GM23338 (cell line): Measurements from ENCODE around the gene UVSSA. TPM values are rescaled to one million over a fixed set of nuclear protein-coding genes. Genes with fewer than 3 reads are reported as not detected.

ENCODE experiments used
- ATAC-seq: fragments of 200-7000 bp; cut with Tn5 transposase; 3 replicates; pipeline ENCODE4 v1.9.1; 2020
- DNase-seq: peaks from one replicate; pipeline ENCODE4 v3.0.0-alpha.2; 2015; ENCODE audit warnings: low spot score
- H2AFZ ChIP-seq: fragments of 200-600 bp; sonication (generic); 2 replicates; pipeline ENCODE4 v1.8.0; 2016; ENCODE audit warnings: antibody characterized with exemption, mild to moderate bottlenecking, moderate library complexity
- H3F3A ChIP-seq: fragments of 200-600 bp; sonication (generic); replicated peaks from 2 replicates; pipeline ENCODE4 v1.8.0; 2017; ENCODE audit warnings: antibody characterized with exemption, mixed run types, low read depth
- H3K27ac ChIP-seq: fragments of 200-600 bp; sonication (generic); 2 replicates; pipeline ENCODE4 v1.6.1; 2016; ENCODE audit warnings: low read depth
- H3K27me3 ChIP-seq: fragments of 200-600 bp; sonication (generic); 2 replicates; pipeline ENCODE4 v1.8.0; 2016; ENCODE audit warnings: mild to moderate bottlenecking, mixed run types, moderate library complexity; ENCODE audit not compliant: insufficient read depth
- H3K36me3 ChIP-seq: fragments of 200-600 bp; sonication (generic); 2 replicates; pipeline ENCODE4 v1.8.0; 2016; ENCODE audit warnings: mild to moderate bottlenecking; ENCODE audit not compliant: insufficient read depth
- H3K4me1 ChIP-seq: fragments of 200-600 bp; sonication (generic); 2 replicates; pipeline ENCODE4 v1.8.0; 2016; ENCODE audit warnings: mild to moderate bottlenecking, moderate library complexity; ENCODE audit not compliant: insufficient read depth
- H3K4me2 ChIP-seq: fragments of 200-600 bp; sonication (generic); 2 replicates; pipeline ENCODE4 v1.7.1; 2017; ENCODE audit warnings: mixed run types
- H3K4me3 ChIP-seq: fragments of 200-600 bp; sonication (generic); 2 replicates; pipeline ENCODE4 v1.6.1; 2016; ENCODE audit warnings: mixed run types
- H3K79me2 ChIP-seq: fragments of 200-600 bp; sonication (generic); replicated peaks from 2 replicates; pipeline ENCODE4 v1.8.0; 2017; ENCODE audit warnings: mild to moderate bottlenecking; ENCODE audit not compliant: insufficient read depth
- H3K9me2 ChIP-seq: fragments of 200-600 bp; sonication (generic); 2 replicates; pipeline ENCODE4 v1.8.0; 2017; ENCODE audit not compliant: insufficient read depth
- H4K20me1 ChIP-seq: fragments of 200-600 bp; sonication (generic); replicated peaks from 2 replicates; pipeline ENCODE4 v1.8.0; 2017; ENCODE audit warnings: mild to moderate bottlenecking; ENCODE audit not compliant: insufficient read depth
- H3K27ac Mint-ChIP-seq: 2 replicates; pipeline ENCODE4 v1.8.0; 2020; ENCODE audit warnings: inconsistent platforms, mild to moderate bottlenecking, moderate library complexity, mixed read lengths
- H3K27me3 Mint-ChIP-seq: 3 replicates; pipeline ENCODE4 v1.8.0; 2022; ENCODE audit warnings: low read depth, mild to moderate bottlenecking, moderate library complexity, mixed read lengths, inconsistent platforms; ENCODE audit not compliant: insufficient read depth, poor library complexity
- H3K36me3 Mint-ChIP-seq: 3 replicates; pipeline ENCODE4 v1.8.0; 2021; ENCODE audit warnings: low read depth, mild to moderate bottlenecking, inconsistent platforms, moderate library complexity, mixed read lengths
- H3K4me1 Mint-ChIP-seq: 3 replicates; pipeline ENCODE4 v1.8.0; 2020; ENCODE audit warnings: mild to moderate bottlenecking, inconsistent platforms, mixed read lengths
- H3K4me3 Mint-ChIP-seq: 3 replicates; pipeline ENCODE4 v1.8.0; 2021; ENCODE audit warnings: moderate library complexity, mild to moderate bottlenecking, inconsistent platforms, mixed read lengths
- H3K9me3 Mint-ChIP-seq: 3 replicates; pipeline ENCODE4 v1.8.0; 2020; ENCODE audit warnings: moderate library complexity, mild to moderate bottlenecking, inconsistent platforms, mixed read lengths
- CREB1 ChIP-seq: fragments of 250-450 bp; sonication (Bioruptor Pico); IDR thresholded peaks from 2 replicates; pipeline ENCODE4 v1.5.0; 2020; ENCODE audit warnings: low read depth, mild to moderate bottlenecking, moderate library complexity
- CTCF ChIP-seq, 2 experiments: fragments of 200-600 bp in 1 of 2; sonication (generic) in 1 of 2; conservative IDR thresholded peaks; 2 replicates each; pipeline versions ENCODE4 v1.5.1 to v1.6.1; 2016 to 2017; ENCODE audit warnings: antibody characterized with exemption in 2 of 2, low read depth in 2 of 2, mild to moderate bottlenecking in 2 of 2, moderate library complexity in 1 of 2
- ETS1 ChIP-seq: IDR thresholded peaks from 2 replicates; pipeline ENCODE4 v1.6.1; 2016; ENCODE audit warnings: antibody characterized with exemption
- EZH2 ChIP-seq: fragments of 200-600 bp; sonication (generic); IDR thresholded peaks from one replicate; pipeline ENCODE4 v1.8.0; 2017; ENCODE audit warnings: antibody characterized with exemption, mild to moderate bottlenecking, low read depth; ENCODE audit not compliant: unreplicated experiment
- EZH2phosphoT487 ChIP-seq: fragments of 200-600 bp; sonication (generic); IDR thresholded peaks from one replicate; pipeline ENCODE4 v1.8.1; 2018; ENCODE audit warnings: antibody characterized with exemption; ENCODE audit not compliant: unreplicated experiment
- JUNB ChIP-seq: IDR thresholded peaks from one replicate; pipeline ENCODE4 v1.6.1; 2016; ENCODE audit warnings: antibody characterized with exemption; ENCODE audit not compliant: unreplicated experiment
- NANOG ChIP-seq: IDR thresholded peaks from 2 replicates; pipeline ENCODE4 v1.6.1; 2016; ENCODE audit warnings: antibody characterized with exemption, borderline replicate concordance
- POLR2AphosphoS5 ChIP-seq: IDR thresholded peaks from 2 replicates; pipeline ENCODE4 v1.6.1; 2016; ENCODE audit warnings: antibody characterized with exemption, low read depth
- REST ChIP-seq: IDR thresholded peaks from one replicate; pipeline ENCODE4 v1.6.1; 2018; ENCODE audit warnings: antibody characterized with exemption; ENCODE audit not compliant: unreplicated experiment
- STAT1 ChIP-seq: IDR thresholded peaks from one replicate; pipeline ENCODE4 v1.6.1; 2016; ENCODE audit warnings: antibody characterized with exemption; ENCODE audit not compliant: unreplicated experiment
- ZNF114 ChIP-seq: fragments of 250-450 bp; sonication (Bioruptor Pico); IDR thresholded peaks from 2 replicates; pipeline ENCODE4 v1.5.0; 2020; ENCODE audit warnings: mild to moderate bottlenecking, moderate library complexity
- ZNF331 ChIP-seq: fragments of 250-450 bp; sonication (Bioruptor Pico); IDR thresholded peaks from 2 replicates; pipeline ENCODE4 v1.5.0; 2020; ENCODE audit warnings: low read depth, mild to moderate bottlenecking, moderate library complexity
- ZNF462 ChIP-seq: fragments of 250-450 bp; sonication (Bioruptor Pico); IDR thresholded peaks from 2 replicates; pipeline ENCODE4 v1.5.0; 2020; ENCODE audit warnings: mild to moderate bottlenecking, moderate library complexity
- polyA plus RNA-seq: library from polyadenylated mRNA; unstranded; fragments of >200 nt; fragmentation: Nextera tagmentation; extraction: Ambion mirVana; gene quantifications from 2 replicates; pipeline ENCODE4 v1.2.1, GENCODE V29; 2016
- total RNA-seq: library from RNA; depleted of rRNA; stranded (reverse); fragments of >200 nt; shearing (Covaris generic); gene quantifications from 2 replicates; pipeline ENCODE4 v1.2.3, GENCODE V29; 2014

UVSSA gene
- total and polyA plus RNA-seq, 2 experiments from 2014 or later = 6.5 to 27.7 TPM

- Mint-ChIP-seq H3K27me3 (peaks cover 11% of the 10 kb centered on the region), H3K27ac (no peak overlapping the region), H3K9me3 (no peaks in the 10 kb centered on the region), H3K4me1 (peaks cover 11% of the 10 kb centered on the region), H3K36me3 (peaks cover 39% of the 10 kb centered on the region), H3K4me3 (no peak overlapping the region)
- no peak overlapping the region for H3K27ac ChIP-seq
- TF ChIP-seq ZNF114 (CRISPR knock-in tag) = no peak
- no peak for TF ChIP-seq NANOG
- TF ChIP-seq CREB1 (CRISPR knock-in tag) = no peak
- no peak for TF ChIP-seq POLR2AphosphoS5
- TF ChIP-seq EZH2 = no peak
- TF ChIP-seq ZNF462 (CRISPR knock-in tag) = no peak
- no peak for TF ChIP-seq REST
- TF ChIP-seq JUNB = no peak
- no peak for TF ChIP-seq STAT1
- no peak for TF ChIP-seq CTCF (conservative IDR thresholded peaks at IDR 0.05; ENCODE audit: low read depth in 2 of 2)
- TF ChIP-seq ZNF331 (CRISPR knock-in tag) = no peak
- TF ChIP-seq EZH2phosphoT487 = no peak
- no peak for TF ChIP-seq ETS1
- no peaks in the 10 kb centered on the region for H3K27me3 ChIP-seq
- no peaks in the 10 kb centered on the region for H3K4me1 ChIP-seq
- DNase-seq = no peak
- H2AFZ ChIP-seq = no peak overlapping the region
- no peaks in the 10 kb centered on the region for H3K9me2 ChIP-seq
- peaks cover 15% of the 10 kb centered on the region for H3F3A ChIP-seq
- no peak overlapping the region for H3K4me3 ChIP-seq
- no peak overlapping the region for H3K4me2 ChIP-seq
- H3K79me2 ChIP-seq = no peaks in the 10 kb centered on the region
- H3K36me3 ChIP-seq = peaks cover 5% of the 10 kb centered on the region
- 0 out of 2 replicates have a peak, but pooled peaks cover 7% of the 10 kb centered on the region for H4K20me1 ChIP-seq
- no peak for ATAC-seq
Measured at GRCh38 chr4:1342003-1342402, 5.0 kb upstream of the UVSSA start.
